Ovary (tissue), 9 donors: ENCODE data around the gene LHX3. TPM values are rescaled to one million over a fixed set of nuclear protein-coding genes. Genes with fewer than 3 reads are reported as not detected.

Experiments used
- DNase-seq, 5 donors: peaks; one replicate each; pipeline ENCODE4 v3.0.0-alpha.2; 2019 to 2020
- H3K27ac ChIP-seq, 2 donors: fragments of 200-600 bp; one replicate each; pipeline versions ENCODE4 v1.5.1 to v1.8.0; 2019 to 2022
- H3K27me3 ChIP-seq: fragments of 200-600 bp; one replicate; pipeline ENCODE4 v1.8.0; 2022
- H3K36me3 ChIP-seq: fragments of 200-600 bp; sonication (generic); one replicate; pipeline ENCODE4 v1.5.1; 2019
- H3K4me1 ChIP-seq: one replicate; pipeline ENCODE4 v1.8.1; 2013; ENCODE audit warnings: mild to moderate bottlenecking, moderate library complexity; ENCODE audit not compliant: insufficient read depth
- H3K4me3 ChIP-seq: fragments of 200-600 bp; sonication (generic); one replicate; pipeline ENCODE4 v1.5.1; 2017
- H3K9me3 ChIP-seq, 2 donors: fragments of 200-600 bp in 1 of 2; sonication (generic) in 1 of 2; one replicate each; pipeline versions ENCODE4 v1.5.1 to v1.8.1; 2013 to 2019; ENCODE audit warnings: mild to moderate bottlenecking in 1 of 2, moderate library complexity in 1 of 2
- CTCF ChIP-seq, 3 donors: fragments of 450-650 bp in 2 of 3; fragments of 200-600 bp in 1 of 3; IDR thresholded peaks; one replicate each; pipeline versions ENCODE4 v1.5.1 to v1.8.0; 2016 to 2022; ENCODE audit warnings: antibody characterized with exemption in 3 of 3, mild to moderate bottlenecking in 1 of 3
- EP300 ChIP-seq: sonication (generic); formaldehyde crosslinking; IDR thresholded peaks from one replicate; pipeline ENCODE4 v1.6.1; 2017; ENCODE audit warnings: antibody characterized with exemption
- POLR2A ChIP-seq: fragments of 450-650 bp; IDR thresholded peaks from one replicate; pipeline ENCODE4 v1.6.1; 2017; ENCODE audit warnings: antibody characterized with exemption, mild to moderate bottlenecking, moderate library complexity
- WGBS, 3 donors: extraction: QIAGEN DNeasy Blood & Tissue Kit in 1 of 3; methylation state at CpG; one replicate each; pipeline versions ENCODE4 v1.1.5 to v1.1.7; 2013 to 2017; 5-methylcytosine and 5-hydroxymethylcytosine counted together
- intact Hi-C, 4 donors: fragments of 100-400 bp; cut with DNase I; formaldehyde crosslinking; loops; one replicate each; pipeline versions ENCODE4 v1.11.0 to v1.15.1; 2022 to 2023
- polyA plus RNA-seq, 2 donors: library from polyadenylated mRNA; stranded (reverse); fragments of 200-250 nt in 1 of 2; fragments of 350-450 nt in 1 of 2; fragmentation: Illumina TruSeq in 1 of 2; extraction: RNeasy Lipid Tissue Mini Kit (QIAGEN cat#74804) in 1 of 2; gene quantifications; one replicate each; pipeline ENCODE4 v1.2.3, GENCODE V29; 2013 to 2014
- total RNA-seq, 7 donors: library from RNA; depleted of rRNA in 2 of 7; stranded (reverse); fragments of >200 nt in 2 of 7; fragmentation: NEBNext Ultra II Directional in 3 of 7; extraction: Animal tissue kit (Norgen Biotek cat#: 25700) in 3 of 7; gene quantifications; one replicate each; pipeline versions ENCODE4 v1.1.0 to v1.2.4, GENCODE V29; 2016 to 2023
- donor health status: DM: no; HTN: no; CAD: no; lungs with moderate emphysema.
- donor health status: DM: no; HTN: no; CAD: no.
- donor health status: Bipolar disorder and iron deficiency.
- donor health status: DM: yes; HTN: yes; CAD: no.
- donor health status: DM: no; HTN: no; CAD: no.
- donor health status: DM: yes; HTN: yes; CAD: no.

Gene LHX3
- total and polyA plus RNA-seq, 9 donors, result not detected

- no peak for TF ChIP-seq POLR2A
- no peak for TF ChIP-seq EP300
- TF ChIP-seq CTCF (IDR thresholded peaks at IDR 0.05), result no peak
- Histone ChIP-seq H3K4me3 (no peak overlapping the region), H3K27me3 (no peaks in the 10 kb centered on the region), H3K4me1 (no peaks in the 10 kb centered on the region), H3K36me3 (no peaks in the 10 kb centered on the region), H3K27ac (no peak overlapping the region), H3K9me3 (no peaks in the 10 kb centered on the region)
- WGBS, 3 donors, result 29 to 57% (median 47%) methylated on average over 7 to 8 of the region's 8 CpGs
- DNase-seq, result no peak
- intact Hi-C loops, result loop anchor here in 1 of 4 donors (10.0 kb wide), 1 partner anchor 106 kb away; no protein-coding TSS in a partner anchor
Measured at GRCh38 chr9:136178773-136179075, 26.2 kb downstream of the LHX3 start.

GRCh38 chr9:136178061-136178772 is 26.7 kb downstream of the LHX3 start:
- Histone ChIP-seq H3K9me3 (no peaks in the 10 kb centered on the region), H3K4me3 (no peak overlapping the region), H3K4me1 (no peaks in the 10 kb centered on the region), H3K27me3 (no peaks in the 10 kb centered on the region), H3K27ac (no peak overlapping the region), H3K36me3 (no peaks in the 10 kb centered on the region)
- no peak for DNase-seq
- WGBS, 3 donors, result 78 to 84% (median 84%) methylated on average over 21 of the region's 21 CpGs
- TF ChIP-seq EP300, result no peak
- TF ChIP-seq CTCF (IDR thresholded peaks at IDR 0.05), result no peak
- TF ChIP-seq POLR2A, result no peak
- intact Hi-C loops, result loop anchor here in 1 of 4 donors (10.0 kb wide), 1 partner anchor 107 kb away; no protein-coding TSS in a partner anchor

- Histone ChIP-seq H3K4me1 (no peaks in the 10 kb centered on the region), H3K4me3 (no peak overlapping the region), H3K27ac (no peak overlapping the region), H3K36me3 (no peaks in the 10 kb centered on the region), H3K27me3 (no peaks in the 10 kb centered on the region), H3K9me3 (no peaks in the 10 kb centered on the region)
- no peak for DNase-seq
- 54 to 58% (median 56%) methylated on average over 14 of the region's 14 CpGs for WGBS, 3 donors
- intact Hi-C loops, result loop anchor here in 1 of 4 donors (10.0 kb wide), 1 partner anchor 108 kb away; no protein-coding TSS in a partner anchor
- TF ChIP-seq CTCF (IDR thresholded peaks at IDR 0.05), result no peak
- no peak for TF ChIP-seq POLR2A
- no peak for TF ChIP-seq EP300
Measured at GRCh38 chr9:136177224-136177623, 27.7 kb downstream of the LHX3 start.

- intact Hi-C loops, result loop anchor here in 1 of 4 donors (10.0 kb wide), 1 partner anchor 109 kb away; no protein-coding TSS in a partner anchor
- H3K4me3 ChIP-seq, result no peak overlapping the region
- no peaks in the 10 kb centered on the region for H3K4me1 ChIP-seq
- DNase-seq, result no peak
- H3K27me3 ChIP-seq, result no peaks in the 10 kb centered on the region
- no peak for TF ChIP-seq POLR2A
- TF ChIP-seq CTCF (IDR thresholded peaks at IDR 0.05), result no peak
- no peak for TF ChIP-seq EP300
- no peaks in the 10 kb centered on the region for H3K36me3 ChIP-seq
- no peak overlapping the region for H3K27ac ChIP-seq
- WGBS, 3 donors, result 44 to 53% (median 49%) methylated on average over 12 of the region's 12 CpGs
- no peaks in the 10 kb centered on the region for H3K9me3 ChIP-seq
Measured at GRCh38 chr9:136175616-136176197, 29.2 kb downstream of the LHX3 start.
